HEK293 (cell line): ENCODE measurements around the gene DDIT3.

Experiments used
- CTCF ChIP-seq: fragments of 450-650 bp; formaldehyde crosslinking; IDR thresholded peaks from 2 replicates; pipeline ENCODE4 v1.5.1; 2016; ENCODE audit warnings: missing biosample characterization, missing genetic modification characterization
- HOXA7 ChIP-seq: sonication (generic); formaldehyde crosslinking; IDR thresholded peaks from 2 replicates; pipeline ENCODE4 v1.8.1; 2022; ENCODE audit warnings: missing genetic modification reagents, borderline replicate concordance
- ZBTB8A ChIP-seq: fragments of 450-650 bp; formaldehyde crosslinking; IDR thresholded peaks from 2 replicates; pipeline ENCODE4 v1.5.1; 2016; ENCODE audit warnings: missing biosample characterization, missing genetic modification characterization
- ZNF132 ChIP-seq: fragments of 450-650 bp; formaldehyde crosslinking; IDR thresholded peaks from 2 replicates; pipeline ENCODE4 v1.5.1; 2017; ENCODE audit warnings: missing biosample characterization, missing genetic modification characterization, borderline replicate concordance
- ZNF747 ChIP-seq: fragments of 450-650 bp; formaldehyde crosslinking; IDR thresholded peaks from 2 replicates; pipeline ENCODE4 v1.5.1; 2016; ENCODE audit warnings: missing biosample characterization, missing genetic modification characterization
- ZNF777 ChIP-seq: fragments of 450-650 bp; formaldehyde crosslinking; IDR thresholded peaks from 2 replicates; pipeline ENCODE4 v1.5.1; 2017; ENCODE audit warnings: missing biosample characterization, missing genetic modification characterization, borderline replicate concordance
- ZNF785 ChIP-seq: fragments of 450-650 bp; formaldehyde crosslinking; IDR thresholded peaks from 2 replicates; pipeline ENCODE4 v1.5.1; 2016; ENCODE audit warnings: missing biosample characterization, missing genetic modification characterization

GRCh38 chr12:57479043-57479375, 41.3 kb downstream of the DDIT3 start:
- TF ChIP-seq ZNF777 (tag by site-specific recombination) (no peak), HOXA7 (CRISPR knock-in tag) (no peak), CTCF (tag by site-specific recombination) (no peak), ZNF132 (tag by site-specific recombination) (no peak), ZNF747 (tag by site-specific recombination) (no peak), ZNF785 (tag by site-specific recombination) (no peak), ZBTB8A (tag by site-specific recombination) (no peak)
